H1 (cell line): Measurements from ENCODE around the gene CAPN10. TPM values are rescaled to one million over a fixed set of nuclear protein-coding genes. Genes with fewer than 3 reads are reported as not detected.

ENCODE experiments used
- JUN ChIP-seq: IDR thresholded peaks from 2 replicates; pipeline ENCODE4 v1.6.1; 2011; ENCODE audit warnings: low read depth, mild to moderate bottlenecking, improper control_type of control experiment, low read length
- NANOG ChIP-seq: IDR thresholded peaks from 2 replicates; pipeline ENCODE4 v1.6.1; 2011; ENCODE audit warnings: low read length, low read depth, mild to moderate bottlenecking, inconsistent platforms; ENCODE audit not compliant: insufficient read depth, poor library complexity, severe bottlenecking
- RBBP5 ChIP-seq: IDR thresholded peaks from 2 replicates; pipeline ENCODE4 v1.7.1; 2012; ENCODE audit warnings: low read depth, mild to moderate bottlenecking, inconsistent platforms, low read length, moderate library complexity, borderline replicate concordance
- RFX5 ChIP-seq: IDR thresholded peaks from 2 replicates; pipeline ENCODE4 v1.6.1; 2011; ENCODE audit warnings: low read depth, low read length, improper control_type of control experiment, borderline replicate concordance
- TEAD4 ChIP-seq: IDR thresholded peaks from 2 replicates; pipeline ENCODE4 v1.6.1; 2012; ENCODE audit warnings: low read depth, low read length, inconsistent platforms, mixed read lengths
- polyA plus RNA-seq, 7 experiments: library from polyadenylated mRNA; depleted of rRNA in 3 of 7; stranded (reverse) in 5 of 7; unstranded in 2 of 7; fragments of >200 nt in 5 of 7; fragments of 200-250 nt in 2 of 7; gene quantifications; 1 replicate in 5 of 7; 2 replicates in 1 of 7; 4 replicates in 1 of 7; pipeline versions ENCODE4 v1.2.1 to v1.2.3, GENCODE V29; 2011 to 2013; ENCODE audit warnings: missing spikeins in 2 of 7, mixed read lengths in 2 of 7
- total RNA-seq: library from RNA; stranded (reverse); fragmentation: NEBNext Ultra II Directional; extraction: Animal tissue kit (Norgen Biotek cat#: 25700); gene quantifications from 2 replicates; pipeline ENCODE4 v1.2.1, GENCODE V29; 2021
- TF ChIP-seq, protein P1 (sequence below): IDR thresholded peaks from 2 replicates; pipeline ENCODE4 v1.6.1; 2012; ENCODE audit warnings: inconsistent platforms

CAPN10 gene
- total and polyA plus RNA-seq, 2 of the 8 experiments (the other 6 are each of a cell fraction or from before 2014, with no cell fraction given) = 30.7 to 39.8 TPM

DNA sequence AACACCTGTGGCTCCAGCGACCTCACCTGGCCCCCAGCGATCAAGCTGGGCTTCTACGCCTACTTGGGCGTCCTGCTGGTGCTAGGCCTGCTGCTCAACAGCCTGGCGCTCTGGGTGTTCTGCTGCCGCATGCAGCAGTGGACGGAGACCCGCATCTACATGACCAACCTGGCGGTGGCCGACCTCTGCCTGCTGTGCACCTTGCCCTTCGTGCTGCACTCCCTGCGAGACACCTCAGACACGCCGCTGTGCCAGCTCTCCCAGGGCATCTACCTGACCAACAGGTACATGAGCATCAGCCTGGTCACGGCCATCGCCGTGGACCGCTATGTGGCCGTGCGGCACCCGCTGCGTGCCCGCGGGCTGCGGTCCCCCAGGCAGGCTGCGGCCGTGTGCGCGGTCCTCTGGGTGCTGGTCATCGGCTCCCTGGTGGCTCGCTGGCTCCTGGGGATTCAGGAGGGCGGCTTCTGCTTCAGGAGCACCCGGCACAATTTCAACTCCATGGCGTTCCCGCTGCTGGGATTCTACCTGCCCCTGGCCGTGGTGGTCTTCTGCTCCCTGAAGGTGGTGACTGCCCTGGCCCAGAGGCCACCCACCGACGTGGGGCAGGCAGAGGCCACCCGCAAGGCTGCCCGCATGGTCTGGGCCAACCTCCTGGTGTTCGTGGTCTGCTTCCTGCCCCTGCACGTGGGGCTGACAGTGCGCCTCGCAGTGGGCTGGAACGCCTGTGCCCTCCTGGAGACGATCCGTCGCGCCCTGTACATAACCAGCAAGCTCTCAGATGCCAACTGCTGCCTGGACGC lies 43.6 kb downstream of the CAPN10 start (continued):
- TF ChIP-seq, protein P1, sequence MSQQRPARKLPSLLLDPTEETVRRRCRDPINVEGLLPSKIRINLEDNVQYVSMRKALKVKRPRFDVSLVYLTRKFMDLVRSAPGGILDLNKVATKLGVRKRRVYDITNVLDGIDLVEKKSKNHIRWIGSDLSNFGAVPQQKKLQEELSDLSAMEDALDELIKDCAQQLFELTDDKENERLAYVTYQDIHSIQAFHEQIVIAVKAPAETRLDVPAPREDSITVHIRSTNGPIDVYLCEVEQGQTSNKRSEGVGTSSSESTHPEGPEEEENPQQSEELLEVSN = no peak
- TF ChIP-seq JUN (no peak), RBBP5 (no peak), NANOG (no peak), RFX5 (no peak), TEAD4 (no peak)
- TF ChIP-seq, all 59 proteins: peak for 0
